ENCODE data around the gene NPIPA5.
"Not testable (repeated sequence)": the region's sequence is repeated elsewhere in the genome, so short reads cannot be mapped to it uniquely, and the experiment has no call there.

The NPIPA5 gene

DNA sequence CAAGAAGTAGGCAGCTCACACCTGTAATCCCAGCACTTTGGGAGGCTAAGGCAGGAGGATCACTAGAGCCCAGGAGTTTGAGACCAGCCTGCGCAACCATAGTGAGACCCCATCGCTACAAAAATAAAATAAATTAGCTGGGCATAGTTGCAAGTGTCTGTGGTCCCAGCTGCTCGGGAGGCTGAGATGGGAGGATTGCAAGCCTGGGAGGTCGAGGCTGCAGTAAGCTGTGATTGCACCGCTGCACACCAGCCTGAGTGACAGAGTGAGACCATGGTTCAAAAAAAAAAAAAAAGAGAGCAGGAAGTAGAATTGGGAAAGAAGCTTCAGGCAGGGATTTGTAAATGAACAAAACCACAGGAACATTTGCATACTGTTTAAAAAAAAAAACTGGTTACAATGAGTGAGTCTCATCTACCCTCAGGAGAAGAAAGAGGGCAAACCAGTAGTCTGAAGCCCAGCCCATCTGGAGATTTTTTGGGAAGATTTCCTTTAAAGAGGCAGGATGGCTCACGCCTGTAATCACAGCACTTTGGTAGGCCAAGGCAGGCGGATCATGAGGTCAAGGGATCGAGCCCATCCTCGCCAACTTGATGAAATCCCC is 25.4 kb upstream of the NPIPA5 start:
- DNase-seq (ENCODE audit: insufficient read length) (no peak), FAIRE-seq (no peak)
- TF ChIP-seq POLR2AphosphoS5 (IDR thresholded peaks at IDR 0.05; ENCODE audit: low read depth, low read length) (no peak), POLR2A (IDR thresholded peaks at IDR 0.05; ENCODE audit: low read depth, low read length) (no peak), TAF1 (IDR thresholded peaks at IDR 0.05; ENCODE audit: borderline replicate concordance, low read depth, low read length) (no peak)

DNA sequence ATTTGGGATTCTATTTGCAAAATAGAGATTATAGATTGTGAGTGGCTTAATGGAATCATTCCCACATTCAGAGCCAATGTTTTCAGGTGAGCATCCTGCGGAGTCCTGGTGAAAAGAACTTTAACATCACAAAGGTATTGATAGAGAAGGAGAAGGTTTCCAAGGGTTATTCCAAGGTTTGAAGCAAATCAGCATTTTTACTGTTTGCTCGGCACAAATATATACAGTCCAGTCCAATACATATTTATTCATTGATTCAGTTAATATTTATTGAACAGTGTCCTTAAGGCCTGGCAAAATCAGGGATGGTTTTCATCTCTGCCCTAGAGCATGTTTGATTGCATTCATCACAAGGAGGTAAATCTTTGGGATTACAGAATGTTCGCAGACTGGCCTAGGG is 23.9 kb upstream of the NPIPA5 start:
- DNase-seq (ENCODE audit: insufficient read length), result no peak
- TF ChIP-seq POLR2A (IDR thresholded peaks at IDR 0.05; ENCODE audit: low read depth, low read length) (no peak), TAF1 (IDR thresholded peaks at IDR 0.05; ENCODE audit: borderline replicate concordance, low read depth, low read length) (no peak), POLR2AphosphoS5 (IDR thresholded peaks at IDR 0.05; ENCODE audit: low read depth, low read length) (no peak)
- FAIRE-seq, result no peak

DNA sequence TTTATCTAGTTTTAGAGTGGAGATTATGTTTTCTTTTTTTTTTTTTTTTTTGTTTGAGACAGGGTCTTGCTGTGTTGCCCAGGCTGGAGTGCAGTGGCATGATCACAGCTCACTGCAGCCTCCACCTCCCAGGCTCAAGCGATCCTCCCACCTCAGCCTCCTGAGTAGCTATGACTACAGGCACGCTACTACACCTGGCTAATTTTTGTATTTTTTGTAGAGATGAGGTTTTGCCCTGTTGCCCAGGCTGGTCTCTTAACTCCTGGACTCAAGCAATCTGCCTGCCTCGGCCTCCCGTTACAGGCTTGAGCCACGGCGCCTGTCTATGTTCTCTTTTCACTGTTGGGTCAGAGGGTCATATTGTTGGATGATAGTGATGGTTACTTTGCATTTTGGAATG is 22.2 kb upstream of the NPIPA5 start:
- DNase-seq (ENCODE audit: insufficient read length); FAIRE-seq: not testable (repeated sequence)

DNA sequence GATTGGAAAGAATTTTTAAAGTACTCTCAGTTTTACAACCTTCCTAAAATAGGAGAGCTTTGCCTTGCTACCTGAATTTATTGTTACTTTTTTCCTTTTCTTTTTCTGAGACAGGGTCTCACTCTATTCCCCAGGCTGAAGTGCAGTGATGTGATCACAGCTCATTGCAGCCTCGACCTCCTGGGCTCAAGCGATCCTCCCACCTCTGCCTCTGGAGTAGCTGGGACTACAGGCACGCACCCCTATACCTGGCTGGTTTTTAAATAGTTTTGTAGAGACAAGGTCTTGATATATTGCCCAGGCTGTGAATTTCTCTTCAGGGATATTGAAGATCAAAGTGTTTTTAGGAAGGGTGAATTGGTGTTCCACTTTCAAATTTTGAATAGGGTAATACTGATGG is 21.2 kb upstream of the NPIPA5 start:
- FAIRE-seq (no peak), DNase-seq (ENCODE audit: insufficient read length) (no peak)
- no peak for TF ChIP-seq TAF1 (IDR thresholded peaks at IDR 0.05; ENCODE audit: borderline replicate concordance, low read depth, low read length)
- no peak for TF ChIP-seq POLR2A (IDR thresholded peaks at IDR 0.05; ENCODE audit: low read depth, low read length)
- no peak for TF ChIP-seq POLR2AphosphoS5 (IDR thresholded peaks at IDR 0.05; ENCODE audit: low read depth, low read length)

DNA sequence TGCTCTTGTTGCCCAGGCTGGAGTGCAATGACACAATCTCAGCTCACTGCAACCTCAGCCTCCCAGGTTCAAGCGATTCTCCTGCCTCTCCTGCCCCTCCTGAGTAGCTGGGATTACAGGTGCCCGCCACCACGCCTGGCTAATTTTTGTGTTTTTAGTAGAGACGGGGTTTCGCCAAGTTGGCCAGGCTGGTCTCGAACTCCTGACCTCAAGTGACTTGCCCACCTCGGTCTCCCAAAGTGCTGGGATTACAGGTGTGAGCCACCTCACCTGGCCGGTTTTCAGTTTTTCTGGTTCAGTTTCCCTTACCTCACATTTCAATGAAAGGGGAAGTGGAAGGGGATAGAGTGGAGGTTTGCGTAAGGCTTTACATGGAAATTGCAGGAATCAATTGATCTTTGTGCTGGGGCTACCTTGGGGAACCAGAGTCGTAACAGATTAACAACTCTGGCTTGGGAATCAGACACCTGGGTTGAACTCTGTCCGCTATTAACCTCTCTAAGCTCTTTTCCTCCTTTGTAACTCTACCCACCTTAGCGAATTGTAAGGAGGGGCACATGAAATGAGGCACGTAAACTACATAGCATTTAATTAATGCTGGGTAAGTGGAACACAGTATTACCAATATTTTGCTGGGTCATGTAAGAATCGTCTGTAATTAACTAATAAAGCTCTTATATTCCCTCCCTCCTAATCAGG is 20.7 kb upstream of the NPIPA5 start:
- no peak for FAIRE-seq
- TF ChIP-seq POLR2A (IDR thresholded peaks at IDR 0.05; ENCODE audit: low read depth, low read length) (no peak), TAF1 (IDR thresholded peaks at IDR 0.05; ENCODE audit: borderline replicate concordance, low read depth, low read length) (no peak), POLR2AphosphoS5 (IDR thresholded peaks at IDR 0.05; ENCODE audit: low read depth, low read length) (no peak)
- DNase-seq (ENCODE audit: insufficient read length), result no peak

DNA sequence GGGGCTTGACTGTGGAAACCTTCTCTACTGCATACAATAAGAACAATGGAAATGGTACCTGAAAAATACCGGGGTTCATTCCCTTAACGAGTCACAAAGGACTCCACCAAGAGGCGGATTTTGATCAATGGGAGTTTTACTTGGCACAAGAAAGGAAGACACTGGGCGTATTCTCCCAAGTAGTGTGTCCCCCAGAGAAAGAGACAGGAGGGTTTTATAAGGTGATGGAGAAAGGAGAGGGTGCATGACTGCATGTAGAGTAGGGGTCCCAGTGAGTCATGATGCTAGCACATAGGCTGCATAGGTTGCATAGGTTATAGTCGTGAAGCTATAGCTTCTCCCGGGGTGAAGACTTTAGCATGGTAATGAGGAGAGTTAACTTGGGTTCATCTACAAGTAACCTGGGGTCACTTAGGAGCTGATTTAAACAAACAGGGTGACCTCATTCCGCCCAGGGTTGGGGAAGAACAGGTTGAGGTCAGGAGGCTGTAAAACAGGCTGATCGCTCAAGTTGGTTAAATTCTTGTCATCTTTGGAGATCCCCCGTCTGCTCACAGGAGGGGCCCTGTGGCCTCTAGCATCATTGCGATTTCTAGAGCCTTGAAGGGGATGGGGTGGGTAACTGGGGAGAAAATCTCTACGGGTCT is 19.0 kb upstream of the NPIPA5 start:
- DNase-seq (ENCODE audit: insufficient read length) (no peak), FAIRE-seq (no peak)
- no peak for TF ChIP-seq TAF1 (IDR thresholded peaks at IDR 0.05; ENCODE audit: borderline replicate concordance, low read depth, low read length)
- no peak for TF ChIP-seq POLR2A (IDR thresholded peaks at IDR 0.05; ENCODE audit: low read depth, low read length)
- no peak for TF ChIP-seq POLR2AphosphoS5 (IDR thresholded peaks at IDR 0.05; ENCODE audit: low read depth, low read length)

DNA sequence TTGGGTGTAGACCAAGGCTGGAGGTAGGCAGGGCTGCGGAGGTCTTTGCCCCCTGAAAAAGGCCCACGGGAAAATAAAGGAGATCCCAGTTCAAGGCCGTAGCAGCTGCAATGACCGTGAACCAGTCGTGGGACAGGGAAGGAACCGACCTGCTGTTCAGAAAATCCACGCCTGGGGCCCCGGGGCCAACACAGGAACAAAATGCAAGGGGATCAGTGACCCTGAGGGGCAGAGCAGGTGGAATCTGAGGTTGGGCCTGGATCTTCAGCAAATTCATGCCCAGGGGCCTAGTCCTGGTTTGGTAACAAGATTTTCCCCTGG is 18.4 kb upstream of the NPIPA5 start:
- not testable (repeated sequence) for FAIRE-seq; DNase-seq (ENCODE audit: insufficient read length)

DNA sequence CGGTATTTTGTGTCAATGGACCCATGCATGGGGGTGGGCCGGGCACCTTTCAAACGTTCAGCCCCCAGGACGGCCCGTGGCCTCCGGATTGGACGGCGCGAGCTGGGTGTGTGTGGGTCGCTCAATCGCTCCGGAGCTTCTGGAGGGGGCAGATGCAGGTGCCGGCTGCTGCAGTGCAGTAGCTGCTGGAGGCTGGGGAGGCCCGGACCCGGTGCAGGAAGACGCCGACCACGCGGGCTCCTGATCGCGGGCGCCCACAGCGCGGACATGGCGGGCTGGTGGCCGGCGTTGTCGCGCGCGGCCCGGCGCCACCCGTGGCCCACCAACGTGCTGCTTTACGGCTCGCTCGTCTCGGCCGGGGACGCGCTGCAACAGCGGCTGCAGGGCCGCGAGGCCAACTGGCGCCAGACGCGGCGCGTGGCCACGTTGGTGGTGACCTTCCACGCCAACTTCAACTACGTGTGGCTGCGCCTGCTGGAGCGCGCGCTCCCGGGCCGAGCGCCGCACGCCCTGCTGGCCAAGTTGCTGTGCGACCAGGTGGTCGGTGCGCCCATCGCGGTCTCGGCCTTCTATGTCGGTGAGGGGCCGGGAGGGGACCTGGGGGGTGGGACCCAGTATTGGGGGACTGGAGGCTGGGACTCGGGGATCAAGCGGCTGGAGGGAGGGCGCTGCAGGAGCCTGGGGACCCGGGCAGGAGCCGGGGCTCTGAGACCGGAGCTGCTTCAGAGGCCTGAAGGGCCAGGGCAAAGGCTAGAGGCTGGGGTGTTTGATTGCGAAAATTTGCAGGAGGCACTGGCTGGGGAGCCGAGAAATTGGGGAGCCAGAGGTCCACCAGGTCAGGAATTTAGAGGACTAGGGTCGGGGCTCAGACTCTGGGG is 17.8 kb upstream of the NPIPA5 start, which contains the start of gene MPV17L:
Gene MPV17L, plus strand, starts transcription at position 124 of the 878 bp plus-strand sequence. Its CDS starts 144 bp downstream, at position 268.
- not testable (repeated sequence) for FAIRE-seq; DNase-seq (ENCODE audit: insufficient read length)

DNA sequence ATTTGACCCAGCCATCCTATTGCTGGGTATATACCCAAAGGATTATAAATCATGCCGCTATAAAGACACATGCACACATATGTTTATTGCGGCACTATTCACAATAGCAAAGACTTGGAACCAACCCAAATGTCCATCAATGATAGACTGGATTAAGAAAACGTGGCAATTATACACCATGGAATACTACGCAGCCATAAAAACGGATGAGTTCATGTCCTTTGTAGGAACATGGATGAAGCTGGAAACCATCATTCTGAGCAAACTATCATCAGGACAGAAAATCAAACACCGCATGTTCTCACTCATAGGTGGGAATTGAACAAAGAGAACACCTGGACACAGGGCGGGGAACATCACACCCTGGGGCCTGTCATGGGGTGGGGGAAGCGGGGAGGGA is 14.9 kb upstream of the NPIPA5 start:
- DNase-seq (ENCODE audit: insufficient read length); FAIRE-seq: not testable (repeated sequence)

DNA sequence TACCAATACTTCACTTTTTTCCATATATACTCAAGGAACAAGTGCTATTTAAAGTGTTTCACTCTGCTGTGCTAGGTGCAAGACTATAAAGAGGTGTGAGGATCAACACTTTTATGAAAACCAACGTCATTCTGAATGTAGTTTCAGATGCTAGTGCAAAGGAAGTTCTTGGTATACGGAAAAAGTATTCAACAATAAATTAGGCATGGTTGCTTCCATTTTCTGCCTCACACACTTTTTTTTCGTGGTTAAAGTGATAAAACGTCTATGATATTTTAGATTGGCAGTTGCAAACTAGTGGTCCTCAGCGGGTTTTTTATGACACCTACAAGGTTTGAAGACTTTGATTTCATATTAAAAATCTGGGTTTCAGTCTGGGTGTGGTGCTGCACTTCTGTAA is 11.8 kb upstream of the NPIPA5 start:
- not testable (repeated sequence) for DNase-seq (ENCODE audit: insufficient read length); FAIRE-seq

DNA sequence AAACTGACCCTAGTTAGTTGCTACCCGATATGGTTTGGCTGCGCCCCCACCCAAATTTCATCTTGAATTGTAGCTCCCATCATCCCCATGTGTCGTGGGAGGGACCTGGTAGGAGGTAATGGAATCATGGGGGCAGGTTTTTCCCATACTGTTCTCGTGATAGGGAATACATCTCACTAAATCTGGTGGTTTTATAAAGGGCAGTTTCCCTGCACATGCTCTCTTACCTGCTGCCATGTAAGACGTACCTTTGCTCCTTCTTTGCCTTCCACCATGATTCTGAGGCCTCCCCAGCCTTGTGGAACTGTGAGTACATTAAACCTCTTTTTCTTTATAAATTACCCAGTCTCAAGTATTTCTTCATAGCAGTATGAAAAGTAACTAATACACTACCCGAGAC is 10.0 kb upstream of the NPIPA5 start:
- FAIRE-seq; DNase-seq (ENCODE audit: insufficient read length): not testable (repeated sequence)

DNA sequence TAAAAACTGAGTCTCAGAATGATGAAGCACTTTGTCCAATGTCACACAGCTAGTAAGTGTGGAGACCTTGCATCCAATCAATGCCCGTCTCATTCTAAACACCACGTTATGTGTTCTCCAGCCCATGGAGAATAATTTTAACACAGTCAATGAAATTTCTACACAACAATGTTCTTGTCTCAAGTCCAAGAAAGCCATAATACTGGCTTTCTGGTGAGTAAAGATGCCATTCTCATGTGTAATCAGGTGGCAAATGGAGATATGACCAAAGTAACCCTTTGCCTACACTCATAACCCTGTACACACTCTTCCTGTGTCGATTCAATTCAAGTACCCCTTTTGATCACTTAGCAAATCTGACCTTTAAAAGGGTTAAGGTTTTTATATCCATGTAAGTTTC is 4.7 kb upstream of the NPIPA5 start:
- FAIRE-seq; DNase-seq (ENCODE audit: insufficient read length): not testable (repeated sequence)

DNA sequence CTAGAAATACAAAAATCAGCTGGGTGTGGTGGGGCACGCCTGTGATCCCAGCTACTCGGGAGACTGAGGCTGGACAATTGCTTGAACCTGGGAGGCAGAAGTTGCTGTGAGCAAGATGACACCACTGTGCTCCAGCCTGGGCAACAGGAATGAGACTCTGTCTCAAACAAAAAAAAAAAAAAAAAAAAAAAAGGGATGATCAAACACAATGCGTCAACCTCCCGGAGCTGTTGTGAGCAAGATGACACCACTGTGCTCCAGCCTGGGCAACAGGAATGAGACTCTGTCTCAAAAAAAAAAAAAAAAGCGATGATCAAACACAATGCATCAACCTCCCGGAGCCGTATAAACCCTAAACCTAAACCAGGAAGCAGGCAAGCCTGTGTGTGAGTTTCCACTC is 20.6 kb downstream of the NPIPA5 start:
- DNase-seq (ENCODE audit: insufficient read length); FAIRE-seq: not testable (repeated sequence)

DNA sequence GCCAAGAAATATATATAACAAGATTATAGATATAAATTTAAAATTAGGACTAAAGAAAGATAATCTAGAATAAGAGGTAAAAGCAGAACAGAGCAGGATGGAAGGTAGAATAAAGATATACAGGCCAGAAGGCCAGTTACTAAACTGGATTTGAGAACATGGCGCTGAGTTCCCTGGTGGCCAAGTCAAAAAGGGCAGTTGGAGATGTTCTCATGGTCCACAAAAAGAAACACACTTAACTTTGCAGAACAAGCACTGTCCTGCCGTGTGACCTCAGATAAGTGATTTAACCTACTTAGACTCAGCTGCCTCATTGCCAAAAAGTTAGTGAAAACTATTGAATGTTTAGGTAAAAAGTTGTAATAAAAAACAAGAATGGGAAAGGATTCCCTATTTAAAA is 23.2 kb downstream of the NPIPA5 start:
- DNase-seq (ENCODE audit: insufficient read length); FAIRE-seq: not testable (repeated sequence)

DNA sequence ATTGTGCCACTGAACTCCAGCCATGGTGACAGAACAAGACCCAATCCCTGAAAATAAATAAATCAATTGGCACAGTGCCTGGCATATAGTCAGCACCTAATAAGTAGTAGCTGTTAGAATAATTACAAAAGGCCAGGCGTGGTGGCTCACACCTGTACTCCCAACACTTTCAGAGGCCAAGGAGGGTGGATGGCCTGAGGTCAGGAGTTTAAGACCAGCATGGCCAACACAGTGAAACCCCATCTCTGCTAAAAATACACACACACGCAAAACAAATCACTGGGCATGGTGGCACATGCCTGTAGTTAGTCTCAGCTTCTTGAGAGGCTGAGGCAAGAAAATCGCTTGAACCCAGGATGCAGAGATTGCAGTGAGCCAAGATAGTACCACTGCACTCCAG is 25.2 kb downstream of the NPIPA5 start:
- not testable (repeated sequence) for DNase-seq (ENCODE audit: insufficient read length); FAIRE-seq

DNA sequence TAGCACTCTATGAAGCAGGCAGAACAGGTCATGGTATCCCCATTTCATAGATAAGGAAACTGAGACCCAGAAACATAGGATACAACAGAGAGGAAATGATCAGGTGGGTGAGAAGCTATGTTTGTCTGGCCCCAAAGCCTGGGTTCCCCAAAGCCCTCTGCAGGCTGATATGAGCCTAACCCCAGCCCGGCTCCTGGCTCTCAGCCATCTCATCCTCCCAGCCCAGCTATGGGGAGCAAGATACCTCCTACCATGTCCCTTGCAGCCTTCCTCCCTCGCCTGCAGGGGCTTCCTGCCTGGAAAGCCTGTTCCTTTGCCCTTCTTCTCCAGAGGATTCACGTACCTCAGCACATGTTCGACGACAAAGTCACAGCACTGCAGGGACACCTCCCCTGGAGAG is 26.3 kb downstream of the NPIPA5 start:
- FAIRE-seq; DNase-seq (ENCODE audit: insufficient read length): not testable (repeated sequence)

DNA sequence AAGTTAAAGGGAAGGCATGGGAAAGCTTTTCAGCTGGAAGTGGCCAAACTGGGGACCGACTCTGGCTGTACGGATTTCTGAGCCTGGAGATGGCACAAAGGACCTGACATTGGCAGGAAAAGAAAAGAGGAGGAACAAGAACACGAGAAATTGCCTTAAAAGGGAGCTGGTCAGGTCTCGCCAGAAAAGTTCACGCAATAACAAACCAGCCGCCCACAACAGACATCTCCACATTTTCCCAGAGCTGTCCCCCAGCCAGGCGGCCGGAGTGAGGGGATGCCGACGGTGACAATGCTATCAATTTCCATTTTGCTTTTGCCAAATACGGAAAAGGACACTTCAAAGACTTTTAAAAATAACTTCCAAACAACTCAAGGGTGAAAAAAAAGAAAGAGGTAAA is 26.8 kb downstream of the NPIPA5 start:
- FAIRE-seq; DNase-seq (ENCODE audit: insufficient read length): not testable (repeated sequence)

DNA sequence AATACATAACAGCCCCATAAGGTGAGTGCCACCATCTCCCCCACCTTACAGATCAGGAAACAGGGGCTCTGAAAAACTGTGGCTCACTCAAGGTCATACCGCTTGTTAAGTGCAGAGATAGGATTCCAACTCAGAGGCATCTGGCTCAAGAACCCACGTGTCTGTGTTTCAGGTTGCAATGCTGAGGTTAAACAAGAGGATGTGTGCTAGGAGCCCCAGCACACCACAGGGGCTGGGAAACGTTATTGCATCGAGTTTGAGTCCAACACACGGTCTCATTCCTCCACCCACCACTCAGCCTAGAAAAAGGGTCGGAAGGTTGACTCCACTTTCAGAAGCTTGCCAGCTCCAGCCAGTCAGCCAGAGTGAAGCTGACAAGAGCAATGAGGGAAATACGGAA is 29.4 kb downstream of the NPIPA5 start:
- not testable (repeated sequence) for FAIRE-seq; DNase-seq (ENCODE audit: insufficient read length)

Data from GM12892 (cell line).